GM10847 (cell line): Measurements from ENCODE around the gene PTPRM.

ENCODE experiments used
- POLR2A ChIP-seq: IDR thresholded peaks from 2 replicates; pipeline ENCODE4 v1.6.1; 2011; ENCODE audit not compliant: insufficient read length; ENCODE audit errors: extremely low read depth

PTPRM gene

GRCh38 chr18:7729868-7730267 is 162.8 kb downstream of the PTPRM start:
- no peak for TF ChIP-seq POLR2A

- TF ChIP-seq POLR2A = no peak
These were observed 163.6 kb downstream of the PTPRM start for GRCh38 chr18:7730682-7731081.

DNA sequence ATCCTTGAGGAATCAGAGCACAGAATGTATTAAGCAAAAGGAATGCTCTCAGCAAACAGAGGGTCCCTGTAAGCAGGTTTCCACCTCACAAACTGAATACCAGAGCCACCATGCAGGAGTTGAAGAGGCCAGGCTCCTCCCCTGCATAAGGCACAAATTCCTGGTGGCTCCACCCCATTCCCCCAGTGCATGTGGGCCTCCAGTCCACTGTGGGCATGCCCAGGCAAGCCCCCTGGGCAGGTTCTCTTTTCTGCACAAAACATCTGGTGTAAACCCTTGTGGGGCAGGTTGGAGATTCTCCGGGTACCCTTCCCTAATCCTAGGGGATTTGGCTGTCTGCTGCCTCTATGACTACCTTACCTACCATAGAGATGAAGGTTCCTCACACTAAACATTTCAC is 166.5 kb downstream of the PTPRM start:
- no peak for TF ChIP-seq POLR2A

DNA sequence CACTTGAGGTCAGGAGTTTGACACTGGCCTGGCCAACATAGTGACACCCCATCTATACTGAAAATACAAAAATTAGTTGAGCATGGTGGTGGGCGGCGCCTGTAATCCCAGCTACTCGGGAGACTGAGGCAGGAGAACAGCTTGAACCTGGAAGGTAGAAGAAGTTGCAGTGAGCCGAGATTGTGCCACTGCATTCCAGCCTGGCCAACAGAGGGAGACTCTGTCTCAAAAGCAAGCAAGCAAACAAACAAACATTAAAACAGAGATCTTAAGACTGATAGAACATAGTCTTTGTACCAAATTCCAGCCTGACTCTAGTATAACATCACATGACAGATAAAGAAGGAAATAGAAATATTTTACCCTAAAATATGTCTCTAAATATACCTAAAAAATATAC is 168.1 kb downstream of the PTPRM start:
- no peak for TF ChIP-seq POLR2A

GRCh38 chr18:7735626-7736175 is 168.6 kb downstream of the PTPRM start:
- no peak for TF ChIP-seq POLR2A

- TF ChIP-seq POLR2A = no peak
These were observed 170.4 kb downstream of the PTPRM start for GRCh38 chr18:7737550-7737949.

DNA sequence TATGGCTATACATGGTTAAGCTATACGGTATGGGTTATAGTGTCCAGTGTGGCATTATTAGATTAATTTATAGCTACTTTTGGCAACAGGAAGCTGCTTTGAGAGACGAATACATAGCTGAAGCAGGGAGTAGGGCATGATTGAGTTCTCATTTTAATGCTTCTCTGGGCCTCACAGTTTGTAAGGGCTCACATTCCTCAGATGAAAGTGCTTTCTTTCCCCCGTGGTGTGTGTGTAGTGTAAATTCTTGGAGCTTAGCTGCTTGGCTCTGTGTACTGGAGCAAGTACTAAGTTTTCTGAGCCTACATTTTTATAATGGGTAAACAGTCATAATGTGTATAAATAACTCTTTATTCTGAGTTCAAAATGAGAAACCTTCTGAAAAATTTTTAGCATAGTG is 173.7 kb downstream of the PTPRM start:
- TF ChIP-seq POLR2A = no peak

- TF ChIP-seq POLR2A = no peak
These were observed 174.5 kb downstream of the PTPRM start for GRCh38 chr18:7741640-7742039.

- TF ChIP-seq POLR2A = no peak
These were observed 175.1 kb downstream of the PTPRM start for GRCh38 chr18:7742224-7742623.

DNA sequence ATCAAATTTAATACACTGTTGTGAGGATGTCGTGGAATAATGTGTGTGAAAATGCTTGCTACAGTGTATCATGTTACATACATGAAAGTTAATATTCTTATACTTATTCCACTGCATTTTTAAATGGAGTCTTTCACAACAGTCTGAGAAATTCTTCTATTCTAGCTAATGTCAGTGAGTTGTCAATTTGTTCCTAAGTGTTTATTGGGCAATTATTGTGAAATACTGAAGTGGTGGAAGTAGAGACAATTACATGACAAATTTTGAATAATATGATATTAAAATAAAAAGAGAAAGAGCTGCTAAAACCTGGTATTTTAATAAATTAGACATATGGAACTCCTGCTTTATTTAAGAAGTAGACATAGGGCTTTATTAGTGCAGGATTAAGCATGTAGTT is 176.1 kb downstream of the PTPRM start:
- no peak for TF ChIP-seq POLR2A

GRCh38 chr18:7746106-7746505 is 179.0 kb downstream of the PTPRM start:
- no peak for TF ChIP-seq POLR2A

- TF ChIP-seq POLR2A = no peak
These were observed 181.3 kb downstream of the PTPRM start for GRCh38 chr18:7748251-7749007.

DNA sequence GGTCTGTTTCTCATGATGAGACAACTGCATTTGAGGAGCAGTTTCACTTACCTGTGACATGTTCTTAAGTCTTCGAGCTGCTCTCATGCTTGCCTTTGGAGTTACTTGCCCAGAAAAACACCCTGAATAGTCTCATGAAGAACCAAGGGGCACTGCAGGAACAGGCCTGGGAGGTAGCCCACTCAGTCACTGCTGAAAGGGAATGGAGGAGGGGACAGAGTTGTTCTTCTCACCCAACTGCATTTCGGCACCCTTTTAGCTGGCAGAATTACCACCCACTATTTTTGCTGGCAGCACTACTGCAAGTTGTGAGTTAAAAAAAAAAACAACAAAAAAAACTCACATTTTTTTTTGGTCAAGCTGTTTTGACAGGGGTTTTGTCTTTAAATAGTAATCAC is 181.9 kb downstream of the PTPRM start:
- TF ChIP-seq POLR2A = no peak

GRCh38 chr18:7749510-7749981 is 182.4 kb downstream of the PTPRM start:
- no peak for TF ChIP-seq POLR2A

GRCh38 chr18:7750095-7750663 is 183.1 kb downstream of the PTPRM start:
- no peak for TF ChIP-seq POLR2A

GRCh38 chr18:7750966-7751365 is 183.8 kb downstream of the PTPRM start:
- TF ChIP-seq POLR2A = no peak

DNA sequence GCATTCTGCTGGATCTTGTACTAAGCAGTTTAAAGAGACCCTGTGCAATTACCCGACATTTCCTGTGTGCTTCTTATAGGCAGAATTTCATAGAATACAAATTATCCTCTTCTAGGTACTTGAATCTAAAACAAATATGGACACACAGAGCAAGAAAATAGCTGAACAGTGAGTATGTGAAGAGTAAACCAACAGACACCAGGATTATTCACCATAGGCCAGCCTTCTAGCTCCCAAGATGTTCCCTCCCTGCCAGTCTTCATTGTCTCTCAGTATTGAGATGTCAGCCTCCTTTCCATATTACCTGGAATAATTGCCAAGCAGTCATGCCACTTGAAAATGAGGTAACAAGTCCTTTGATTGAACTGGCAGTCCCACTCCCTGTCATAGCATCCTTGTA is 187.1 kb downstream of the PTPRM start:
- TF ChIP-seq POLR2A = no peak

DNA sequence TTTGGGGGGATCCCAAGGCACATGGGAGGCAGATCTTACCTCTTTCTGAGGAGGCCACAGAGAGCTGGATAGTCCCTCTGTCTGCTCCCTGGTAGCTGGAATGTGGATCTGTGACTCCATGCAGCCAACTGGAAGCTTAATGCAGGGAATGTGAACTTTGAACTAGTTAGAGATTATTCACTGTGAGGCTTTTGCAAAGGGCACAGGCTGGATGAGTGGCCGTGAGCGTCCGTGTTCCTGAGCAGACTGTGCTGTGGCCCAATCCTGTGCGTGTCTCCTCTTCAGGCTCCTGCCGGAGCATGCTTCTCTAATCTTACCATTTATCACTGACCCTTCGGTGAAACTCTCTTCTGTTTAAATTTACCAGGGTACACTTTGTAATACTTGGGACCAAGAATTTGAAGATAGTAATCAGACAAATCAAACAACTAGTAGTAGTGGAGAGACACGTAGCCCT is 187.6 kb downstream of the PTPRM start:
- no peak for TF ChIP-seq POLR2A
